Fibroblast of mammary gland (primary cell): Measurements from ENCODE around the gene GAS2L2.
"Not testable (repeated sequence)": the region's sequence is repeated elsewhere in the genome, so short reads cannot be mapped to it uniquely, and the experiment has no call there.

Experiments
- DNase-seq: peaks from one replicate; pipeline ENCODE4 v3.0.0-alpha.2; 2010; ENCODE audit warnings: low read depth
- H3K4me3 ChIP-seq: 2 replicates; pipeline ENCODE4 v1.5.1; 2011; ENCODE audit warnings: low read depth, mild to moderate bottlenecking, low read length, moderate library complexity; ENCODE audit not compliant: control insufficient read depth
- TF ChIP-seq, protein P1 (sequence below): conservative IDR thresholded peaks from 2 replicates; pipeline ENCODE4 v1.5.1; 2011; ENCODE audit warnings: low read depth, low read length, inconsistent platforms; ENCODE audit not compliant: control insufficient read depth, insufficient read depth

The GAS2L2 gene

GRCh38 chr17:35710950-35711349, 42.1 kb downstream of the GAS2L2 start:
- H3K4me3 ChIP-seq = no peak overlapping the region
- DNase-seq = no peak
- TF ChIP-seq, protein P1, sequence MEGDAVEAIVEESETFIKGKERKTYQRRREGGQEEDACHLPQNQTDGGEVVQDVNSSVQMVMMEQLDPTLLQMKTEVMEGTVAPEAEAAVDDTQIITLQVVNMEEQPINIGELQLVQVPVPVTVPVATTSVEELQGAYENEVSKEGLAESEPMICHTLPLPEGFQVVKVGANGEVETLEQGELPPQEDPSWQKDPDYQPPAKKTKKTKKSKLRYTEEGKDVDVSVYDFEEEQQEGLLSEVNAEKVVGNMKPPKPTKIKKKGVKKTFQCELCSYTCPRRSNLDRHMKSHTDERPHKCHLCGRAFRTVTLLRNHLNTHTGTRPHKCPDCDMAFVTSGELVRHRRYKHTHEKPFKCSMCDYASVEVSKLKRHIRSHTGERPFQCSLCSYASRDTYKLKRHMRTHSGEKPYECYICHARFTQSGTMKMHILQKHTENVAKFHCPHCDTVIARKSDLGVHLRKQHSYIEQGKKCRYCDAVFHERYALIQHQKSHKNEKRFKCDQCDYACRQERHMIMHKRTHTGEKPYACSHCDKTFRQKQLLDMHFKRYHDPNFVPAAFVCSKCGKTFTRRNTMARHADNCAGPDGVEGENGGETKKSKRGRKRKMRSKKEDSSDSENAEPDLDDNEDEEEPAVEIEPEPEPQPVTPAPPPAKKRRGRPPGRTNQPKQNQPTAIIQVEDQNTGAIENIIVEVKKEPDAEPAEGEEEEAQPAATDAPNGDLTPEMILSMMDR = no peak

- H3K4me3 ChIP-seq = no peak overlapping the region
- peak; percentile 12 for DNase-seq
- TF ChIP-seq, protein P1 = no peak
Observed at GRCh38 chr17:35709874-35710273, 43.2 kb downstream of the GAS2L2 start.

DNA sequence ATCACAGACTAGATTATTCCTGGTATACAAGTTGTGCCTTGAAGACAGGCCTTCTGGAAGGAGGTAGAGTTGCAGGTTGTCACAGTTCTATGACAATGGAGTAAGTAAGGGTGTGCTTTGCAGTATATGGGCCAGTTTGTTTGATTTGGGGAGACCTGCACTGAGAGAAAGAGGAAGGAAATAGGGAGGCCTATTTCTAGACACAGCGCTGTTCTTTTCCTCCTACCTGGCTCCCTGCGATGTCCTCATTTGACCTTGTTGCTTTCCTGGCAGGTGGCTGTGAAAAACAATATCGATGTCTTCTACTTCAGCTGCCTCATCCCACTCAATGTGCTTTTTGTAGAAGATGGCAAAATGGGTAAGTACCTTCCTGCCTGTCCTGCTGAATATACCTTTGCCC, 44.1 kb downstream of the GAS2L2 start:
- no peak for DNase-seq
- TF ChIP-seq, protein P1 = no peak
- no peak overlapping the region for H3K4me3 ChIP-seq

GRCh38 chr17:35708149-35708548, 44.9 kb downstream of the GAS2L2 start:
- TF ChIP-seq, protein P1 = no peak
- H3K4me3 ChIP-seq = no peak overlapping the region
- no peak for DNase-seq

DNA sequence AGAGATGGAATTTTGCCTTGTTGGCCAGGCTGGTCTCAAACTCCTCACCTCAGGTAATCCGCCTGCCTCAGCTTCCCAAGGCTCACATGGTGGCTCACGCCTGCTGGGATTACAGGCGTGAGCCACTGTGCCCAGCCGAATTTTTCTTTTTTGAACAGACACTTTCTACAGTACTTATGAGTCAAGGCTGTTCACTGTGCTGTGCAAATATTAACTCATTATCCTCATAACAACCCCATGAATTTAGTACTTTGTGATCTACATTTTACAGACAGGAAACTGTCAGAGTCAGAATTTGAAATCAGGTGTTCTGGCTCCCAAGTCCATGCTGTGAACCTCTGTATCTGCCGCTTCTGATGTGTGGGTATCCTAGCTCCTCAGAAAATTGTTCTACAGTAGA, 47.3 kb downstream of the GAS2L2 start:
- no peak for DNase-seq
- TF ChIP-seq, protein P1 = no peak
- no peak overlapping the region for H3K4me3 ChIP-seq

DNA sequence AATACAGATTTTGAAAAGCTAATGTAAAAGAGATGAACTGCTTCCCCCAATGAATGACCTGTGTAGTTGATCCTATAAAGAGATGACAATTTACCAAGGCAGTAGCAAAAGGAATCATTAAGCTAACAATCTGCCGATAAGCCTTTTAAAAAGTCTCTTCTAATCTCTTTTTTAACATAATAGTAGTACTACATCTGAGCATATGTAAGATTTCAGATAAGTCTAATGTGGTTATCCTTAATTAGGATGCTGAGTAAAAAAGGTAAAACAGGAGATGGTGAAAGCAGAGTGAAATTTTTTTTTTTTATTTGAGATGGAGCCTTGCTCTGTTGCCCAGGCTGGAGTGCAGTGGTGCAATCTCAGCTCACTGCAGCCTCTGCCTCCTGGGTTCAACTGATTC, 47.8 kb downstream of the GAS2L2 start:
- H3K4me3 ChIP-seq = no peak overlapping the region
- DNase-seq = no peak
- TF ChIP-seq, protein P1 = no peak

DNA sequence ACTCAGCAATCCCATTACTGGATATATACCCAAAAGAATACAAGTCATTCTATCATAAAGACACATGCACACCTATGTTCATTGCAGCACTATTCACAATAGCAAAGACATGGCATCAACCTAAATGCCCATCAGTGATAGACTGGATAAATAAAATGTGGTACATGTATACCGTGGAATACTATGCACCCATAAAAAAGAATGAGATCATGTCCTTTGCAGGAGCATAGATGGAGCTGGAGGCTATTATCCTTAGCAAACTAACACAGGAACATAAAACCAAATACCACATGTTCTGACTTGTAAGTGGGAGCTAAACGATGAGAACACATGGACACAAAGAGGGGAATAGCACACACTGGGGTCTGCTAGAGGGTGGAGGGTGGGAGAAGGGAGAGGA, 49.7 kb downstream of the GAS2L2 start:
- H3K4me3 ChIP-seq, DNase-seq: not testable (repeated sequence)
